Airway epithelial cell (primary cell): ENCODE results near the gene GALNT16. TPM values are rescaled to one million over a fixed set of nuclear protein-coding genes. Genes with fewer than 3 reads are reported as not detected.

Experiments used
- total RNA-seq: library from RNA; depleted of rRNA; stranded (reverse); fragments of >200 nt; gene quantifications from 2 replicates; pipeline ENCODE4 v1.2.3, GENCODE V29; 2015

The GALNT16 gene
- total RNA-seq = 0.07 TPM in 1 of 2 replicates, not detected in the other

GRCh38 chr14:69259527-69260189 lies at the start of gene GALNT16:
GALNT16 (plus strand) TSS chr14:69260158; CDS start chr14:69260291, 133 bp downstream.

GRCh38 chr14:69398053-69398817 lies 138.3 kb downstream of the GALNT16 start, which contains the start of the genes ERH and SLC39A9:
ERH (minus strand) TSS chr14:69398299; CDS start chr14:69398233, 66 bp downstream.
SLC39A9 (plus strand) TSS chr14:69398692; CDS start chr14:69399370, 678 bp downstream.

Other genes starting within 250 kb of the GALNT16 start
- gene DCAF5, start 107.0 kb upstream of the GALNT16 start, total RNA-seq = 11.6 and 17.9 TPM in 2 replicates
- 15.5 and 18.7 TPM in 2 replicates for gene EXD2, start 68.7 kb upstream of the GALNT16 start, total RNA-seq
- 101 TPM in 2 replicates for gene ERH, start 138.1 kb downstream of the GALNT16 start, total RNA-seq
- gene SLC39A9, start 138.5 kb downstream of the GALNT16 start, total RNA-seq = 62.9 and 77.8 TPM in 2 replicates
- not detected in 2 replicates for gene PLEKHD1, start 224.6 kb downstream of the GALNT16 start, total RNA-seq